Skeletal muscle satellite cell (primary cell): Measurements from ENCODE around the gene SORCS2.
"Not testable (repeated sequence)": the region's sequence is repeated elsewhere in the genome, so short reads cannot be mapped to it uniquely, and the experiment has no call there.

ENCODE experiments used
- H3K27me3 ChIP-seq: 2 replicates; pipeline ENCODE4 v1.7.0; 2013; ENCODE audit warnings: low read length; ENCODE audit not compliant: control insufficient read depth, insufficient read depth
- H3K36me3 ChIP-seq: 2 replicates; pipeline ENCODE4 v1.7.0; 2013; ENCODE audit warnings: mild to moderate bottlenecking, control low read depth, low read length; ENCODE audit not compliant: insufficient read depth
- H3K4me1 ChIP-seq: 2 replicates; pipeline ENCODE4 v1.7.0; 2013; ENCODE audit warnings: low read length; ENCODE audit not compliant: control insufficient read depth, insufficient read depth
- H3K4me2 ChIP-seq: 2 replicates; pipeline ENCODE4 v1.7.0; 2013; ENCODE audit warnings: mild to moderate bottlenecking, low read length
- H3K4me3 ChIP-seq: 2 replicates; pipeline ENCODE4 v1.7.0; 2013; ENCODE audit warnings: low read length
- H3K9ac ChIP-seq: 2 replicates; pipeline ENCODE4 v1.7.0; 2013; ENCODE audit warnings: mild to moderate bottlenecking, low read depth, low read length, moderate library complexity
- H3K9me3 ChIP-seq: replicated peaks from 2 replicates; pipeline ENCODE4 v1.7.0; 2013; ENCODE audit warnings: mild to moderate bottlenecking, control low read depth, low read length

Gene SORCS2

GRCh38 chr4:7161721-7162214 lies 30.6 kb upstream of the SORCS2 start:
- Histone ChIP-seq H3K4me1 (no peaks in the 10 kb centered on the region), H3K27me3 (peaks cover 25% of the 10 kb centered on the region), H3K4me3 (no peak overlapping the region), H3K36me3 (no peaks in the 10 kb centered on the region), H3K9me3 (no peaks in the 10 kb centered on the region), H3K9ac (no peak overlapping the region), H3K4me2 (no peak overlapping the region)

GRCh38 chr4:7165056-7165873 lies 27.1 kb upstream of the SORCS2 start:
- H3K9ac ChIP-seq, H3K4me3 ChIP-seq, H3K9me3 ChIP-seq, H3K4me1 ChIP-seq, H3K36me3 ChIP-seq, H3K4me2 ChIP-seq: not testable (repeated sequence)
- peaks cover 24% of the 10 kb centered on the region for H3K27me3 ChIP-seq

GRCh38 chr4:7165874-7166201 lies 26.5 kb upstream of the SORCS2 start:
- Histone ChIP-seq H3K27me3 (peaks cover 30% of the 10 kb centered on the region), H3K36me3 (no peaks in the 10 kb centered on the region), H3K4me3 (no peak overlapping the region), H3K4me2 (no peak overlapping the region), H3K9ac (no peak overlapping the region), H3K9me3 (no peaks in the 10 kb centered on the region), H3K4me1 (no peaks in the 10 kb centered on the region)

DNA sequence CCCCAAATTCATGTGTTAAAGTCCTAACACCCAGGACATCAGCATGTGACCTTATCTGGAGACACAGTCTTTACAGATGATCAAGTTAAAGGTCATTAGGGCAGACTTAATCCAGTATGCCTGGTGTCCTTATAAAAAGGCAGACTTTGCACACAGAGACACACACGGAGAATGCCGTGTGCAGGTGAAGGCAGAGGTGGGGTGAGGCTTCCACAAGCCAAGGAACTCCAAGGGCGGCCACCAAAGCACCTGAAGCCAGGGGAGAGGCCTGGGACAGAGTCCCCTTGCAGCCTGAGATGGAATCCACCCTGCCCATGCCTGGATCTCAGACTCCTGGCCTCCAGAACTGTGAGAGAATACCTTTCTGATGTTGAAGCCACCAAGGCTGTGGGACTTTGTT lies 26.1 kb upstream of the SORCS2 start:
- H3K4me1 ChIP-seq, result no peaks in the 10 kb centered on the region
- no peak overlapping the region for H3K4me3 ChIP-seq
- no peak overlapping the region for H3K4me2 ChIP-seq
- H3K9ac ChIP-seq, result no peak overlapping the region
- peaks cover 32% of the 10 kb centered on the region for H3K27me3 ChIP-seq
- H3K36me3 ChIP-seq, result no peaks in the 10 kb centered on the region
- no peaks in the 10 kb centered on the region for H3K9me3 ChIP-seq

- peaks cover 37% of the 10 kb centered on the region for H3K27me3 ChIP-seq
- H3K4me1 ChIP-seq, result no peaks in the 10 kb centered on the region
- H3K4me3 ChIP-seq, result no peak overlapping the region
- H3K4me2 ChIP-seq, result no peak overlapping the region
- H3K9ac ChIP-seq, result no peak overlapping the region
- H3K36me3 ChIP-seq, result no peaks in the 10 kb centered on the region
- H3K9me3 ChIP-seq, result no peaks in the 10 kb centered on the region
These were observed 25.2 kb upstream of the SORCS2 start for GRCh38 chr4:7166981-7167700.

- Histone ChIP-seq H3K4me2 (no peak overlapping the region), H3K4me1 (no peaks in the 10 kb centered on the region), H3K4me3 (no peak overlapping the region), H3K27me3 (peaks cover 42% of the 10 kb centered on the region), H3K9me3 (no peaks in the 10 kb centered on the region), H3K36me3 (no peaks in the 10 kb centered on the region), H3K9ac (no peak overlapping the region)
These were observed 24.6 kb upstream of the SORCS2 start for GRCh38 chr4:7167706-7168105.

- Histone ChIP-seq H3K4me1 (no peaks in the 10 kb centered on the region), H3K36me3 (no peaks in the 10 kb centered on the region), H3K27me3 (peaks cover 45% of the 10 kb centered on the region), H3K9me3 (no peaks in the 10 kb centered on the region), H3K4me2 (no peak overlapping the region), H3K4me3 (no peak overlapping the region), H3K9ac (no peak overlapping the region)
These were observed 24.2 kb upstream of the SORCS2 start for GRCh38 chr4:7168106-7168505.

DNA sequence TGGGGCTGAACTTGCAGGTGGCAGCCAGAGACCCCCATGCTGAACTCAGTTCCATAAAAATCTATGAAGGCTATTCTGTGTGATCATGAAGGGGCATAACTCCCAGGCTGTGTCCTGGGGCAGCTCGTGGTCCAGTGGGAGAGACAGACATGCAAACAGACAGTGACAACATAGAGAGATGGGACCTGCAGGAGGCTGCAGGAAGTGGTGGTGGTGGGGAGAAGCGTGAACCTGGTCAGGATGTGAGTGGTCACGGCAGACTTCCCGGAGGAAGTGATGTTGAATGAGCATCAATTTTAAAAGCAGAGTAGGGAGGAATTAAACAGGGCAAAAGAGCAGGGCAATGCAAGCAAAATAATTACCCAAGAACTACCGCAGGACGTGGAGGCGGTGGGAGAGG lies 23.2 kb upstream of the SORCS2 start:
- Histone ChIP-seq H3K9ac (no peak overlapping the region), H3K9me3 (no peaks in the 10 kb centered on the region), H3K4me3 (no peak overlapping the region), H3K27me3 (peaks cover 42% of the 10 kb centered on the region), H3K4me1 (no peaks in the 10 kb centered on the region), H3K4me2 (no peak overlapping the region), H3K36me3 (no peaks in the 10 kb centered on the region)

- no peaks in the 10 kb centered on the region for H3K4me1 ChIP-seq
- H3K9ac ChIP-seq, result no peak overlapping the region
- H3K4me3 ChIP-seq, result no peak overlapping the region
- no peaks in the 10 kb centered on the region for H3K9me3 ChIP-seq
- no peaks in the 10 kb centered on the region for H3K36me3 ChIP-seq
- H3K27me3 ChIP-seq, result peaks cover 42% of the 10 kb centered on the region
- no peak overlapping the region for H3K4me2 ChIP-seq
These were observed 22.3 kb upstream of the SORCS2 start for GRCh38 chr4:7170012-7170411.

DNA sequence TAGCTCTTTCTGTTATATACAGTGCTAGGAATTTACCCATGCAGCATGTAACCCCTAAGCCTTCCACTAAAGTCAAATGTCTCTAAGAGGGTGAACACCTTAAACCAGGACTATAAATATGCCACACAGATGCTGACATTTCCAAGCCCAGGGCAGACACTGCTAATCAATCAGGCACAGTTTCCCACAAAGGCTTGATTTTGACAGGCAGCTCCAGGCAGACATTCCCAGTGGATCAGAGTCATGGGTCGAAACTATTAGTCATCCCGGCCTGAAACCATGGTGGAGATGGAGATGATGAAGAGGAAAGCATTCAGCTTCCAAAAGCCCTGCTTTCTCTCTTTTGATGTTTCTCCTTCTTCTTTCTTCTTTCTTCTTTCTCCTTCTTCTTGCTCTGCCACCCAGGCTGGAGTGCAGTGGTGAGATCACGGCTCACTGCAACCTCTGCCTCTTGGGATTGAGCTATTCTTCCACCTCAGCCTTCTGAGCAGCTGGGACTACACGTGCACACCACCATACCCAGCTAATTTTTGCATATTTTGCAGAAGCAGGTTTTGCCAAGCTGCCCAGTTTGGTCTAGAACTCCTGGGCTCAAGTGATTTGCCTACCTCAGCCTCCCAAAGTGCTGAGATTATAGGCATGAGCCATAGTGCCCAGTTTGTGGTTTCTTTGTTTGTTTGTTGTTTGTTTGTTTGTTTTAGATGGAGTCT lies 21.0 kb upstream of the SORCS2 start:
- Histone ChIP-seq H3K4me3 (no peak overlapping the region), H3K4me1 (no peaks in the 10 kb centered on the region), H3K9me3 (no peaks in the 10 kb centered on the region), H3K36me3 (no peaks in the 10 kb centered on the region), H3K9ac (no peak overlapping the region), H3K27me3 (peaks cover 49% of the 10 kb centered on the region), H3K4me2 (no peak overlapping the region)

DNA sequence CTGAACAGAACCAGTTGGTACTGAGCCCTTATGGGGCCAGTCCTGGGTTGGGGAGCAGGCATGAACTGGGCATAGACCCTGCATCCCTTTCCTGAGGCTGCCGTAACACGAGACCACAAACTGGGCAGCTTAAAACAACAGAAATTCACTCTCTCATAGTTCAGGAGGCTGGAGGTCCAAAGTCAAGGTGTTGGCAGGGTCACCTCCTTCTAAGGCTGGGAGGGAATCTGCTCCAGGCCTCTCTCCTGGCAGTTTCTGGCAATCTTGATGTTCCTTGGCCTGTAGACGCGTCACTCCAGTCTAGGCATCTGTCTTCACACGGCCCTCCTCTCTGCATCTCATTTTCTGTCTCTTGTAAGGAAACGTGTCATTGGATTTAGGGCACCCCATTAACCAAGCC lies 19.8 kb upstream of the SORCS2 start:
- no peak overlapping the region for H3K9ac ChIP-seq
- no peak overlapping the region for H3K4me3 ChIP-seq
- no peaks in the 10 kb centered on the region for H3K36me3 ChIP-seq
- H3K4me1 ChIP-seq, result no peaks in the 10 kb centered on the region
- H3K4me2 ChIP-seq, result no peak overlapping the region
- H3K9me3 ChIP-seq, result no peaks in the 10 kb centered on the region
- H3K27me3 ChIP-seq, result peaks cover 52% of the 10 kb centered on the region
